ENCODE measurements around the gene TMX4. TPM values are rescaled to one million over a fixed set of nuclear protein-coding genes. Genes with fewer than 3 reads are reported as not detected.

Gene TMX4
- total RNA-seq, 2 donors from 2014 or later = 17.9 to 25.4 TPM

DNA sequence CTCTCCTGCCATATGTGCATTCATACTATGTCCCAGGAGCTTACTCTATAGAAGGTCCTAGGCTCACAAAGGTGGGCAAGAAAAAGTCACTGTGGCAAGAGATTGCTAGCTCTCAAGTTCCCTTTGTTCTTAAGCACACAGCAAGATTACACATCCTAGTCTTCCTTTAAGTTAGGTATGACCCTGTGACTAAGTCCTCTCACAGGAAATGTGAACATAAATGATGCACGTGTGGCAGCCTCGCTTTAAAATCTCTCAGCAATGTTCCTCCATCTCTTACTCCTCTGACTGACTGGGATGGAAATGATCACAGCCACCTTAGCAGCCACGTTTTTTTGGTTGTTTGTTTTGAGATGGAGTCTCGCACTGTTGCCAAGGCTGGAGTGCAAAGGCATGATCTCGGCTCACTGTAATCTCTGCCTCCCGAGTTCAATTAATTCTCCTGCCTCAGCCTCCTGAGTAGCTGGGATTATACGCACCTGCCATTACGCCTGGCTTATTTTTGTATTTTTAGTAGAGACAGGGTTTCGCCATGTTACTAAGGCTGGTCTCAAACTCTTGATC lies 43.6 kb downstream of the TMX4 start:
- H3K36me3 ChIP-seq (replicated peaks in 1 of 2; ENCODE audit: insufficient read depth in 1 of 2, low read depth in 2 of 2) = no peaks in the 10 kb centered on the region
- DNase-seq = no peak
- 79 to 84% methylated on average over 9 of the region's 9 CpGs for WGBS, 2 donors
- intact Hi-C loops (cut with DNase I) = no loop called here
- no peak overlapping the region for H3K27ac ChIP-seq
- H3K4me1 ChIP-seq = no peaks in the 10 kb centered on the region
- no peaks in the 10 kb centered on the region for H3K9me3 ChIP-seq
- TF ChIP-seq POLR2A (IDR thresholded peaks at IDR 0.05) = no peak
- TF ChIP-seq, protein P1, sequence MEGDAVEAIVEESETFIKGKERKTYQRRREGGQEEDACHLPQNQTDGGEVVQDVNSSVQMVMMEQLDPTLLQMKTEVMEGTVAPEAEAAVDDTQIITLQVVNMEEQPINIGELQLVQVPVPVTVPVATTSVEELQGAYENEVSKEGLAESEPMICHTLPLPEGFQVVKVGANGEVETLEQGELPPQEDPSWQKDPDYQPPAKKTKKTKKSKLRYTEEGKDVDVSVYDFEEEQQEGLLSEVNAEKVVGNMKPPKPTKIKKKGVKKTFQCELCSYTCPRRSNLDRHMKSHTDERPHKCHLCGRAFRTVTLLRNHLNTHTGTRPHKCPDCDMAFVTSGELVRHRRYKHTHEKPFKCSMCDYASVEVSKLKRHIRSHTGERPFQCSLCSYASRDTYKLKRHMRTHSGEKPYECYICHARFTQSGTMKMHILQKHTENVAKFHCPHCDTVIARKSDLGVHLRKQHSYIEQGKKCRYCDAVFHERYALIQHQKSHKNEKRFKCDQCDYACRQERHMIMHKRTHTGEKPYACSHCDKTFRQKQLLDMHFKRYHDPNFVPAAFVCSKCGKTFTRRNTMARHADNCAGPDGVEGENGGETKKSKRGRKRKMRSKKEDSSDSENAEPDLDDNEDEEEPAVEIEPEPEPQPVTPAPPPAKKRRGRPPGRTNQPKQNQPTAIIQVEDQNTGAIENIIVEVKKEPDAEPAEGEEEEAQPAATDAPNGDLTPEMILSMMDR (IDR thresholded peaks at IDR 0.05) = no peak
- no peak overlapping the region for H3K4me3 ChIP-seq
- ATAC-seq = no peak
- no peaks in the 10 kb centered on the region for H3K27me3 ChIP-seq

DNA sequence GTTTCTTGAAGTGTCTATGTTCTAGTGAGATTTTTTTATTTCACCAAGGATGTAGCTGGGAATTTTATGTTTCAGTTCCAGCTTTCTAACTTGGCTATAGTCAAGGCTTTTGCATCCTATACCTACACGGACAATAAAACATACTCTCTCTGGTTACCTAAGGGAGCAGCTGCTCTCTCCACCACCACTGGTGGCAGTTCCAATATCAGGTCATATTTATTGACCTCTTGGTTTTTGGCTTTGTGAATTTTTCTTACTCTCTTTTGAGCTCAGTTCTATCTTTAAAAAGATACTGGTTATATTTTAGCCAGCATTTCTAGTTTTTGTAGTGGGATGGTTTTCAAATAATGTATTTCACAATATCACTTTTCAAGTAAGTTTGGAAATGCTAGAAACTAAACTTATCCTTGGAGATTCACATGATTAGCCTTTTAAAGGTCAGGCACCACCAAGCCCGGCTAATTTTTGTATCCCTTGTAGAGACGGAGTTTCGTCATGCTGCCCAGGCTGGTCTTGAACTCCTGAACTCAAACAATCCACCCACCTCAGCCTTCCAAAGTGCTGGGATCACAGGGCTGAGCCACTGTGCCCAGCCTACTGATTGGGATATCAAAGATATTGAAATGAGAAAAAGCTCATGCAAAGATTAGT lies 44.7 kb downstream of the TMX4 start:
- WGBS, 2 donors = 75 to 83% methylated on average over 4 of the region's 4 CpGs
- ATAC-seq = no peak
- no peak overlapping the region for H3K4me3 ChIP-seq
- H3K36me3 ChIP-seq (replicated peaks in 1 of 2; ENCODE audit: insufficient read depth in 1 of 2, low read depth in 2 of 2) = no peaks in the 10 kb centered on the region
- H3K4me1 ChIP-seq = no peaks in the 10 kb centered on the region
- no peak overlapping the region for H3K27ac ChIP-seq
- H3K9me3 ChIP-seq = no peaks in the 10 kb centered on the region
- TF ChIP-seq, protein P1 (IDR thresholded peaks at IDR 0.05) = no peak
- TF ChIP-seq POLR2A (IDR thresholded peaks at IDR 0.05) = no peak
- intact Hi-C loops (cut with DNase I) = no loop called here
- DNase-seq = no peak
- H3K27me3 ChIP-seq = no peaks in the 10 kb centered on the region

DNA sequence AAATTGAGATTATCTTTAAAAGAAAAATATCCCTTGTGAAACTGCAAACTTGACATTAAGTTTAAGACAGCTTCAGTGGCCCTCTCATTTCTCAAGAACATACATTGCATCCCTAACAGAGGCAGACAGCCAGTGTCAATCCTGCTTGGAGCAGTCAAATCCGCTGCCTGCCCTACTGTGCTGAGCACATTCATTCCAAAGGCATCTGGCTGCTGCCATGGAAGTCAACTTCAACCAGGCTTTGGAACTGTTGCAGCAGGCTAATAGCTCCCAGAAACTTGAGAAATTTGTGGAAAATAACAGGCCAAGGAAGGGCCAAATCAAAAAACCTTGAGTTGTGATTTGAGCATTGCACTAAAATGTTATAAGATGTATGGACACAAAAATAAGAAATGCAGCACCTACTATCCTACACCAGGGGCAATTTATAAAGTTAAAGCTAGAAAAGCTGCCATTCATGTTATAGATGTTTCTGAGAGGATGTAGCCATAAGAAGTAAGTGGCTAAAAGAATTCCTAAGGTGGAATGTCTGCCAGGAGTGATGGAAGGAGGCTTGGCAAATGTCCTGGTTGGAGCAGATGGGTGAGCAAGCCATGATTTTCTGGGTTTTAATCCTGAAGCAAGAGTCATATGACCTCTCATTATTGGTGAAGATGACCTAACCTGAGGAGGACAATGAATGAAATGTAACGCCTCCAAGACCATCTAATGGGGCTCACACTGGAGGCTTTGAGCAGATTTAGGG lies 47.9 kb downstream of the TMX4 start:
- Histone ChIP-seq H3K36me3 (replicated peaks in 1 of 2; ENCODE audit: insufficient read depth in 1 of 2, low read depth in 2 of 2) (no peaks in the 10 kb centered on the region), H3K4me1 (no peaks in the 10 kb centered on the region), H3K27ac (no peak overlapping the region), H3K27me3 (no peaks in the 10 kb centered on the region), H3K4me3 (no peak overlapping the region), H3K9me3 (no peaks in the 10 kb centered on the region)
- 75 to 78% methylated on average over 2 of the region's 2 CpGs for WGBS, 2 donors
- ATAC-seq = no peak
- TF ChIP-seq, protein P1 (IDR thresholded peaks at IDR 0.05) = no peak
- no peak for TF ChIP-seq POLR2A (IDR thresholded peaks at IDR 0.05)
- intact Hi-C loops (cut with DNase I) = no loop called here
- DNase-seq = no peak

DNA sequence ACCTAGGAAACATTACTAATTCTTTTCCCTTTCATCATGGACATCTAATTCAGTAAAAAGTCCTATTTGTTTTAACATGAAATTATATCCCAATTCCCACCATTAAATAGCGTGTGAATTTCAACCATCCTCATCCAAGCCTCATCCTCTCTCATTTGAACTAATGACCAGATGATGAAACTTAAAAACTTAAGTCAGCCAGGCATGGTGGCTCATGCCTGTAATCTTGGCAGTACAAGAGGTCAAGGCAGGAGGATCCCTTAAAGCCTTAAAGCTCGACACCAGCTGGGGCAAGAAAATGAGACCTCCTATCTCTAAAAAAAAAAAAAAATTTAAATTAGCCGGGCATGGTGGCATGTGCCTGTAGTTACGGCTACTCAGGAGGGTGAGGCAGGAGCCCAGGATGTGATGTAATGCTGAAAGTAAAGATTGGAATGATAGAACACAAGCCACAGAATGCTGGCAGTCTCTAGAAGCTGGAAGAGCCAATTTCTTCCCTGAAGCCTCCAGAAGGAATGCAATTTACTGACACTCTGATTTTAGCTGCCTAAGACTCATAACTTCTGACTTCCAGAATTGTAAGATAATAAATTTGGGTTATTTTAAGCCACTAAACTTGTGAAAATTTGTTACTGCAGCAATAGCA lies 52.2 kb downstream of the TMX4 start:
- intact Hi-C loops (cut with DNase I) = no loop called here
- ATAC-seq = no peak
- Histone ChIP-seq H3K4me3 (no peak overlapping the region), H3K27me3 (no peaks in the 10 kb centered on the region), H3K36me3 (replicated peaks in 1 of 2; ENCODE audit: insufficient read depth in 1 of 2, low read depth in 2 of 2) (no peaks in the 10 kb centered on the region), H3K9me3 (no peaks in the 10 kb centered on the region), H3K4me1 (no peaks in the 10 kb centered on the region), H3K27ac (no peak overlapping the region)
- DNase-seq = no peak
- TF ChIP-seq, protein P1 (IDR thresholded peaks at IDR 0.05) = no peak
- TF ChIP-seq POLR2A (IDR thresholded peaks at IDR 0.05) = no peak
- 77 to 80% methylated on average over 4 of the region's 4 CpGs for WGBS, 2 donors

Data from body of pancreas (tissue), 4 donors.